GM12878 (cell line): ENCODE results near the gene NFAT5. TPM values are rescaled to one million over a fixed set of nuclear protein-coding genes. Genes with fewer than 3 reads are reported as not detected.

Experiments used
- ATAC-seq: fragments of 200-7000 bp; cut with Tn5 transposase; 3 replicates; pipeline ENCODE4 v1.9.1; 2020; ENCODE audit warnings: mild to moderate bottlenecking, moderate library complexity
- BruUV-seq: library from RNA; stranded (reverse); fragments of 400-500 nt; replicated peaks from 2 replicates; lab custom pipeline; 2021; lab: Mats Ljungman, UMichigan
- CTCF ChIA-PET: fragments of 300-600 bp; sonication (Branson Sonifier 250); formaldehyde crosslinking; extraction: SDS; loops from one replicate; lab custom pipeline; 2021; ENCODE audit warnings: inconsistent platforms; lab: Yijun Ruan, JAX
- POLR2A ChIA-PET: fragments of 350-600 bp; formaldehyde crosslinking; extraction: SDS; loops from one replicate; lab custom pipeline; 2021; ENCODE audit warnings: inconsistent platforms; lab: Charles Lee
- RAD21 ChIA-PET: fragments of 300-600 bp; sonication (Branson Sonifier 250); formaldehyde crosslinking; loops from one replicate; lab custom pipeline; 2023; ENCODE audit warnings: antibody characterized with exemption; ENCODE audit not compliant: unreplicated experiment; lab: Charles Lee
- SMC1A ChIA-PET: fragments of 300-600 bp; sonication (Branson Sonifier 250); formaldehyde crosslinking; loops from one replicate; lab custom pipeline; 2023; ENCODE audit not compliant: unreplicated experiment, uncharacterized antibody; lab: Charles Lee
- DNase-seq: peaks from one replicate; pipeline ENCODE4 v3.0.0-alpha.2; 2011; ENCODE audit warnings: low read depth, low spot score
- FAIRE-seq: peaks from 3 replicates; lab custom pipeline; 2011; peaks lifted over from hg19 to GRCh38; lab: Jason Lieb, UNC
- H2AFZ ChIP-seq: 2 replicates; pipeline ENCODE4 v1.6.0; 2011; ENCODE audit warnings: low read depth, low read length, control low read depth; ENCODE audit not compliant: control insufficient read depth
- H3K27ac ChIP-seq: 2 replicates; pipeline ENCODE4 v1.5.1; 2011; ENCODE audit warnings: control low read depth; ENCODE audit not compliant: control insufficient read depth, insufficient read depth
- H3K27me3 ChIP-seq, 2 experiments: replicated peaks in 1 of 2; 2 replicates each; pipeline versions ENCODE4 v1.6.0 to v1.6.1; 2011; ENCODE audit warnings: low read length in 1 of 2; ENCODE audit not compliant: control insufficient read depth in 2 of 2, insufficient read depth in 2 of 2
- H3K36me3 ChIP-seq, 2 experiments: 2 replicates each; pipeline ENCODE4 v1.5.1; 2011; ENCODE audit warnings: low read length in 1 of 2; ENCODE audit not compliant: control insufficient read depth in 2 of 2, insufficient read depth in 2 of 2
- H3K4me1 ChIP-seq: 2 replicates; pipeline ENCODE4 v1.6.1; 2011; ENCODE audit warnings: mild to moderate bottlenecking, low read length, moderate library complexity, mixed read lengths; ENCODE audit not compliant: control insufficient read depth, insufficient read depth
- H3K4me2 ChIP-seq: 2 replicates; pipeline ENCODE4 v1.6.0; 2011; ENCODE audit warnings: control low read depth; ENCODE audit not compliant: control insufficient read depth, insufficient read depth
- H3K4me3 ChIP-seq: fragments of 200-600 bp; sonication (generic); 2 replicates; pipeline ENCODE4 v1.5.1; 2016
- H3K79me2 ChIP-seq: 2 replicates; pipeline ENCODE4 v1.6.0; 2011; ENCODE audit warnings: low read length; ENCODE audit not compliant: control insufficient read depth, insufficient read depth
- H3K9ac ChIP-seq: 2 replicates; pipeline ENCODE4 v1.8.0; 2011; ENCODE audit warnings: low read length, control low read depth, mixed read lengths; ENCODE audit not compliant: control insufficient read depth, insufficient read depth
- H3K9me3 ChIP-seq: replicated peaks from 3 replicates; pipeline ENCODE4 v1.5.1; 2011; ENCODE audit warnings: mild to moderate bottlenecking, low read length; ENCODE audit not compliant: control insufficient read depth, insufficient read depth
- H4K20me1 ChIP-seq: 2 replicates; pipeline ENCODE4 v1.6.0; 2011; ENCODE audit not compliant: control insufficient read depth, insufficient read depth
- BCL11A ChIP-seq: IDR thresholded peaks from 2 replicates; pipeline ENCODE4 v1.6.1; 2011; ENCODE audit warnings: low read depth, low read length
- CHD1 ChIP-seq: IDR thresholded peaks from 2 replicates; pipeline ENCODE4 v1.6.1; 2012; ENCODE audit warnings: low read depth, low read length, improper control_type of control experiment
- CREB1 ChIP-seq: IDR thresholded peaks from 2 replicates; pipeline ENCODE4 v1.6.1; 2012; ENCODE audit warnings: low read depth, mild to moderate bottlenecking, inconsistent platforms
- MTA2 ChIP-seq: fragments of 450-650 bp; IDR thresholded peaks from 2 replicates; pipeline ENCODE4 v1.6.1; 2016; ENCODE audit warnings: low read depth, mild to moderate bottlenecking, moderate library complexity
- MYB ChIP-seq: fragments of 150-350 bp; IDR thresholded peaks from 2 replicates; pipeline ENCODE4 v1.6.1; 2014; ENCODE audit warnings: mild to moderate bottlenecking, low read depth, low read length, borderline replicate concordance
- MYC ChIP-seq: IDR thresholded peaks from 2 replicates; pipeline ENCODE4 v1.6.1; 2011; ENCODE audit warnings: mild to moderate bottlenecking, low read length, moderate library complexity, inconsistent platforms; ENCODE audit not compliant: insufficient read depth, insufficient replicate concordance, insufficient read length, severe bottlenecking
- NKRF ChIP-seq: fragments of 450-650 bp; conservative IDR thresholded peaks from 2 replicates; pipeline ENCODE4 v1.6.1; 2017; ENCODE audit warnings: mild to moderate bottlenecking, moderate library complexity
- POLR2AphosphoS5 ChIP-seq: IDR thresholded peaks from 2 replicates; pipeline ENCODE4 v1.6.1; 2011; ENCODE audit warnings: mild to moderate bottlenecking, low read length, inconsistent platforms
- SUPT20H ChIP-seq: IDR thresholded peaks from 2 replicates; pipeline ENCODE4 v1.6.1; 2011; ENCODE audit warnings: low read depth, mild to moderate bottlenecking, low read length, moderate library complexity, borderline replicate concordance; ENCODE audit not compliant: control insufficient read depth
- WGBS: methylation state at CpG from one replicate; pipeline ENCODE4 v1.1.6; 2016; ENCODE audit warnings: low lambda C conversion rate; ENCODE audit not compliant: insufficient replicate concordance, insufficient coverage; ENCODE audit errors: missing lambda C conversion rate; 5-methylcytosine and 5-hydroxymethylcytosine counted together
- in situ Hi-C: fragments of 300-500 bp; cut with MboI; formaldehyde crosslinking; loops from 9 replicates; pipeline ENCODE4 v1.14.3; 2018; ENCODE audit warnings: mixed read lengths
- intact Hi-C: fragments of 100-400 bp; cut with micrococcal nuclease; formaldehyde crosslinking; loops from one replicate; pipeline ENCODE4 v1.14.2; 2022; ENCODE audit not compliant: unreplicated experiment
- polyA plus RNA-seq, 11 experiments: library from polyadenylated mRNA; depleted of rRNA in 4 of 11; unstranded in 6 of 11; stranded (reverse) in 5 of 11; fragments of >200 nt; fragmentation: Nextera tagmentation in 4 of 11; fragmentation: Illumina TruSeq in 1 of 11; extraction: Ambion mirVana in 4 of 11; extraction: Trizol in 1 of 11; gene quantifications; 1 replicate in 1 of 11; 2 replicates in 10 of 11; pipeline versions ENCODE4 v1.2.1 to v1.2.3, GENCODE V29; 2011 to 2016; ENCODE audit warnings: inconsistent platforms in 2 of 11, missing spikeins in 2 of 11, low read depth in 1 of 11
- total RNA-seq, 4 experiments: library from RNA; depleted of rRNA in 3 of 4; stranded (reverse); fragments of >200 nt in 3 of 4; fragmentation: Illumina TruSeq in 1 of 4; extraction: Trizol in 1 of 4; gene quantifications; 2 replicates each; pipeline versions ENCODE4 v1.2.1 to v1.2.3, GENCODE V29; 2013 to 2021
- TF ChIP-seq, protein P1 (sequence below): fragments of 450-650 bp; IDR thresholded peaks from 2 replicates; pipeline ENCODE4 v1.6.1; 2018; ENCODE audit warnings: mild to moderate bottlenecking, low read depth, moderate library complexity; ENCODE audit not compliant: partially characterized antibody
- TF ChIP-seq, protein P2 (sequence below): fragments of 450-650 bp; IDR thresholded peaks from 2 replicates; pipeline ENCODE4 v1.6.1; 2017; ENCODE audit warnings: borderline replicate concordance

NFAT5 gene
- total and polyA plus RNA-seq, 10 of the 15 experiments (the other 5 are each of a cell fraction or from before 2014, with no cell fraction given) = 0.58 to 31.5 (median 12.7) TPM

DNA sequence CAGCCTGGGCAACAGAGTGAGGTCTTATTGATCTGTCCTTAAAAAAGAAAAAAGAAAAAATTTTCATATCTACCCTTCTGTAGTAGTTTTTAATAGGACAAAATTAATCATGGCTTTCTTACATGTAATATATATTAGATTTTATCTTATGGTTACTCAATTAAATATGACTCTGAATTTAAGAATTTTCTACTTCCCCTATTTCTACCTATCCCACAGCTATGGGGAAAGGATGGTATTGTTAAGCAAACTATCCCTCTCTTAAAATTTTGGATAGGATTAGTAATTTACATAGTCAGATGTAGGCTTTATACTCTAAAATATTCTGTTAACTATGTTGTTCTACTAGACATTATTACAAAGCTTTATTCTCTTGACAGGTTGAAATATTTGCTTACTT lies 98.1 kb downstream of the NFAT5 start:
- Histone ChIP-seq H3K9ac (no peak overlapping the region), H3K27me3 (no peaks in the 10 kb centered on the region), H3K9me3 (no peaks in the 10 kb centered on the region), H3K4me3 (no peak overlapping the region), H3K79me2 (no peaks in the 10 kb centered on the region), H3K4me2 (no peak overlapping the region), H3K27ac (no peak overlapping the region), H2AFZ (no peak overlapping the region), H4K20me1 (no peaks in the 10 kb centered on the region), H3K4me1 (no peaks in the 10 kb centered on the region), H3K36me3 (peaks cover 2 to 10% of the 10 kb centered on the region in 2 experiments)
- SMC1A ChIA-PET = interaction anchor here (0.6 to 1.1 kb wide), 4 partner anchors 9 to 512 kb away, joined by 3 to 4 read pairs (median 3); no protein-coding TSS in a partner anchor
- DNase-seq (no peak), ATAC-seq (no peak), FAIRE-seq (no peak)
- no TSS peak for BruUV-seq
- TF ChIP-seq MYB (no peak), POLR2AphosphoS5 (no peak), BCL11A (no peak), MTA2 (no peak)
- CTCF ChIA-PET = interaction anchor here (0.9 kb wide), 1 partner anchor 268 kb away, joined by 4 read pairs; no protein-coding TSS in a partner anchor
- in situ Hi-C loops = no loop called here
- POLR2A ChIA-PET = no interaction called here
- RAD21 ChIA-PET = interaction anchor here (1.1 kb wide), 1 partner anchor 268 kb away, joined by 4 read pairs; no protein-coding TSS in a partner anchor
- intact Hi-C loops = no loop called here

DNA sequence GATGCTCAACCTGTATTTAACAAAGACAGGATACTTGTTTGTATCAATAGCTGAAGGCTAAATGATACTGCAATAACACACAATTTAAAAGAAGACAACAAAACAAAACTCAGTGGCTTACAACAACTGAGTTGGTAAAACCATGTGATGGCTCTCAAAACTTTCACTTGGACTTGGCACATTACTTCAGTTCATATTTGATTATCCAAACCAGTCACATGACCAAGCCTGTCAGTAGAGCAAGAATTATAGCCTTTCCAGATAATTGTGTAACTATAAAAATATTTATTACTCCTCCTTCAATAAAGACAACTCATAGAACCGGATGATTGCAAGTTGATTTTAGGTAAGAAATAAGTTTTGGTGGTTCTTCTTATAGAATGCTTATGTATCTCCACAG lies 103.8 kb downstream of the NFAT5 start:
- in situ Hi-C loops (no loop called here), intact Hi-C loops (no loop called here)
- SMC1A ChIA-PET = interaction anchor here (0.7 to 1.7 kb wide), 3 partner anchors 26 to 273 kb away, joined by 3 to 4 read pairs (median 4); no protein-coding TSS in a partner anchor
- Histone ChIP-seq H3K36me3 (peaks cover 0 to 20% of the 10 kb centered on the region in 2 experiments; a peak in 3 of 4 replicates), H4K20me1 (no peaks in the 10 kb centered on the region), H3K79me2 (no peaks in the 10 kb centered on the region), H3K27me3 (no peaks in the 10 kb centered on the region), H3K4me2 (no peak overlapping the region), H3K27ac (no peak overlapping the region), H3K4me1 (no peaks in the 10 kb centered on the region), H2AFZ (no peak overlapping the region), H3K4me3 (no peak overlapping the region), H3K9me3 (no peaks in the 10 kb centered on the region), H3K9ac (no peak overlapping the region)
- WGBS = 95% methylated on average over 1 of the region's 1 CpG
- POLR2A ChIA-PET = no interaction called here
- ATAC-seq (no peak), DNase-seq (no peak), FAIRE-seq (no peak)
- no TSS peak for BruUV-seq
- RAD21 ChIA-PET = interaction anchor here (0.9 kb wide), 1 partner anchor 274 kb away, joined by 4 read pairs; no protein-coding TSS in a partner anchor
- CTCF ChIA-PET = interaction anchor here (0.9 to 3.0 kb wide), 3 partner anchors 11 to 273 kb away, joined by 4 to 9 read pairs (median 5); no protein-coding TSS in a partner anchor
- TF ChIP-seq MYC (no peak), MYB (no peak), SUPT20H (no peak), NKRF (no peak), POLR2AphosphoS5 (no peak), CHD1 (no peak), CREB1 (no peak)
- TF ChIP-seq, protein P1, sequence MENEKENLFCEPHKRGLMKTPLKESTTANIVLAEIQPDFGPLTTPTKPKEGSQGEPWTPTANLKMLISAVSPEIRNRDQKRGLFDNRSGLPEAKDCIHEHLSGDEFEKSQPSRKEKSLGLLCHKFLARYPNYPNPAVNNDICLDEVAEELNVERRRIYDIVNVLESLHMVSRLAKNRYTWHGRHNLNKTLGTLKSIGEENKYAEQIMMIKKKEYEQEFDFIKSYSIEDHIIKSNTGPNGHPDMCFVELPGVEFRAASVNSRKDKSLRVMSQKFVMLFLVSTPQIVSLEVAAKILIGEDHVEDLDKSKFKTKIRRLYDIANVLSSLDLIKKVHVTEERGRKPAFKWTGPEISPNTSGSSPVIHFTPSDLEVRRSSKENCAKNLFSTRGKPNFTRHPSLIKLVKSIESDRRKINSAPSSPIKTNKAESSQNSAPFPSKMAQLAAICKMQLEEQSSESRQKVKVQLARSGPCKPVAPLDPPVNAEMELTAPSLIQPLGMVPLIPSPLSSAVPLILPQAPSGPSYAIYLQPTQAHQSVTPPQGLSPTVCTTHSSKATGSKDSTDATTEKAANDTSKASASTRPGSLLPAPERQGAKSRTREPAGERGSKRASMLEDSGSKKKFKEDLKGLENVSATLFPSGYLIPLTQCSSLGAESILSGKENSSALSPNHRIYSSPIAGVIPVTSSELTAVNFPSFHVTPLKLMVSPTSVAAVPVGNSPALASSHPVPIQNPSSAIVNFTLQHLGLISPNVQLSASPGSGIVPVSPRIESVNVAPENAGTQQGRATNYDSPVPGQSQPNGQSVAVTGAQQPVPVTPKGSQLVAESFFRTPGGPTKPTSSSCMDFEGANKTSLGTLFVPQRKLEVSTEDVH = no peak
- TF ChIP-seq, protein P2, sequence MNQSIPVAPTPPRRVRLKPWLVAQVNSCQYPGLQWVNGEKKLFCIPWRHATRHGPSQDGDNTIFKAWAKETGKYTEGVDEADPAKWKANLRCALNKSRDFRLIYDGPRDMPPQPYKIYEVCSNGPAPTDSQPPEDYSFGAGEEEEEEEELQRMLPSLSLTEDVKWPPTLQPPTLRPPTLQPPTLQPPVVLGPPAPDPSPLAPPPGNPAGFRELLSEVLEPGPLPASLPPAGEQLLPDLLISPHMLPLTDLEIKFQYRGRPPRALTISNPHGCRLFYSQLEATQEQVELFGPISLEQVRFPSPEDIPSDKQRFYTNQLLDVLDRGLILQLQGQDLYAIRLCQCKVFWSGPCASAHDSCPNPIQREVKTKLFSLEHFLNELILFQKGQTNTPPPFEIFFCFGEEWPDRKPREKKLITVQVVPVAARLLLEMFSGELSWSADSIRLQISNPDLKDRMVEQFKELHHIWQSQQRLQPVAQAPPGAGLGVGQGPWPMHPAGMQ = no peak
